Measurements from ENCODE around the gene CCNJL.

Gene CCNJL

GRCh38 chr5:160230686-160231527, 81.5 kb downstream of the CCNJL start:
- no peak for DNase-seq (ENCODE audit: low read depth in 1 of 2, low spot score in 1 of 2)

- no peak for DNase-seq (ENCODE audit: low read depth in 1 of 2, low spot score in 1 of 2)
Observed at GRCh38 chr5:160229190-160229742, 83.1 kb downstream of the CCNJL start, which contains the start of gene FABP6. Gene FABP6 (plus strand): TSS chr5:160229506. CDS start chr5:160229558, 52 bp downstream.

GRCh38 chr5:160227012-160227411, 85.4 kb downstream of the CCNJL start:
- no peak for DNase-seq (ENCODE audit: low read depth in 1 of 2, low spot score in 1 of 2)

GRCh38 chr5:160221082-160221481, 91.3 kb downstream of the CCNJL start:
- no peak for DNase-seq (ENCODE audit: low read depth in 1 of 2, low spot score in 1 of 2)

GRCh38 chr5:160219356-160219755, 93.0 kb downstream of the CCNJL start:
- no peak for DNase-seq (ENCODE audit: low read depth in 1 of 2, low spot score in 1 of 2)

- DNase-seq (ENCODE audit: low read depth in 1 of 2, low spot score in 1 of 2) = no peak
Observed at GRCh38 chr5:160213537-160213936, 98.8 kb downstream of the CCNJL start.

- DNase-seq (ENCODE audit: low read depth in 1 of 2, low spot score in 1 of 2) = no peak
Observed at GRCh38 chr5:160211352-160211751, 101.0 kb downstream of the CCNJL start.

- DNase-seq (ENCODE audit: low read depth in 1 of 2, low spot score in 1 of 2) = no peak
Observed at GRCh38 chr5:160210606-160211005, 101.8 kb downstream of the CCNJL start.

- DNase-seq (ENCODE audit: low read depth in 1 of 2, low spot score in 1 of 2) = no peak
Observed at GRCh38 chr5:160209917-160210316, 102.4 kb downstream of the CCNJL start.

- no peak for DNase-seq (ENCODE audit: low read depth in 1 of 2, low spot score in 1 of 2)
Observed at GRCh38 chr5:160207061-160207460, 105.3 kb downstream of the CCNJL start.

Measured in activated T-helper 1 cell treated with anti-CD3 and anti-CD28 coated beads, Interleukin-2, amount 50 U/mL, for 16 hours (primary cell).